Liver (tissue), 9 donors: ENCODE data around the gene P4HA1. TPM values are rescaled to one million over a fixed set of nuclear protein-coding genes. Genes with fewer than 3 reads are reported as not detected.

Experiments used
- DNase-seq: peaks from one replicate; pipeline ENCODE4 v3.0.0-alpha.2; 2017; ENCODE audit warnings: low spot score
- H3K27ac ChIP-seq, 2 donors: one replicate each; pipeline ENCODE4 v1.7.0; 2013; ENCODE audit warnings: inconsistent platforms in 2 of 2, low read length in 2 of 2, control low read depth in 1 of 2, low read depth in 1 of 2, mild to moderate bottlenecking in 1 of 2
- H3K27me3 ChIP-seq, 4 donors: one replicate each; pipeline versions ENCODE4 v1.6.1 to v1.7.0; 2013; ENCODE audit warnings: low read length in 3 of 4, inconsistent platforms in 1 of 4, mild to moderate bottlenecking in 1 of 4, moderate library complexity in 1 of 4; ENCODE audit not compliant: control insufficient read depth in 4 of 4, insufficient read depth in 4 of 4
- H3K36me3 ChIP-seq, 4 donors: one replicate each; pipeline versions ENCODE4 v1.6.1 to v1.7.0; 2013; ENCODE audit warnings: low read length in 3 of 4, mild to moderate bottlenecking in 3 of 4, low read depth in 1 of 4, moderate library complexity in 1 of 4; ENCODE audit not compliant: control insufficient read depth in 4 of 4, insufficient read depth in 3 of 4
- H3K4me1 ChIP-seq, 4 donors: one replicate each; pipeline versions ENCODE4 v1.6.1 to v1.7.0; 2013; ENCODE audit warnings: low read length in 3 of 4, mild to moderate bottlenecking in 3 of 4, moderate library complexity in 1 of 4; ENCODE audit not compliant: control insufficient read depth in 4 of 4, insufficient read depth in 4 of 4
- H3K4me3 ChIP-seq, 3 donors: one replicate each; pipeline versions ENCODE4 v1.6.1 to v1.7.0; 2013; ENCODE audit warnings: low read length in 3 of 3, control low read depth in 1 of 3, low read depth in 1 of 3, mild to moderate bottlenecking in 1 of 3
- H3K9ac ChIP-seq, 2 donors: one replicate each; pipeline ENCODE4 v1.7.0; 2013; ENCODE audit warnings: low read length in 2 of 2, mild to moderate bottlenecking in 2 of 2, moderate library complexity in 2 of 2, control low read depth in 1 of 2, low read depth in 1 of 2
- H3K9me3 ChIP-seq, 4 donors: one replicate each; pipeline versions ENCODE4 v1.6.1 to v1.7.0; 2013; ENCODE audit warnings: low read length in 3 of 4; ENCODE audit not compliant: control insufficient read depth in 4 of 4
- ATF3 ChIP-seq: IDR thresholded peaks from 2 replicates; pipeline ENCODE4 v1.6.1; 2016; ENCODE audit warnings: antibody characterized with exemption
- CTCF ChIP-seq: fragments of 150-350 bp; IDR thresholded peaks from 2 replicates; pipeline ENCODE4 v1.5.1; 2017; ENCODE audit warnings: improper control_type of control experiment, low read depth, low read length; ENCODE audit not compliant: missing input control
- EGR1 ChIP-seq, 2 donors: IDR thresholded peaks; 2 replicates each; pipeline ENCODE4 v1.6.1; 2016 to 2018; ENCODE audit warnings: antibody characterized with exemption in 2 of 2, low read depth in 2 of 2
- FOXA1 ChIP-seq: IDR thresholded peaks from 2 replicates; pipeline ENCODE4 v1.6.1; 2016; ENCODE audit warnings: antibody characterized with exemption
- GABPA ChIP-seq, 2 donors: IDR thresholded peaks in 1 of 2; conservative IDR thresholded peaks in 1 of 2; 2 replicates each; pipeline ENCODE4 v1.6.1; 2016; ENCODE audit warnings: antibody characterized with exemption in 2 of 2, mild to moderate bottlenecking in 1 of 2, moderate library complexity in 1 of 2
- HNF4A ChIP-seq, 2 donors: conservative IDR thresholded peaks; 2 replicates each; pipeline ENCODE4 v1.6.1; 2016; ENCODE audit warnings: antibody characterized with exemption in 2 of 2, mild to moderate bottlenecking in 2 of 2
- JUND ChIP-seq, 2 donors: IDR thresholded peaks; 2 replicates each; pipeline ENCODE4 v1.6.1; 2016; ENCODE audit warnings: antibody characterized with exemption in 2 of 2
- MAX ChIP-seq: IDR thresholded peaks from 2 replicates; pipeline ENCODE4 v1.6.1; 2016; ENCODE audit warnings: antibody characterized with exemption
- NR2F2 ChIP-seq: IDR thresholded peaks from 2 replicates; pipeline ENCODE4 v1.6.1; 2016; ENCODE audit warnings: antibody characterized with exemption
- RXRA ChIP-seq, 2 donors: IDR thresholded peaks; 2 replicates each; pipeline ENCODE4 v1.6.1; 2017 to 2018; ENCODE audit warnings: antibody characterized with exemption in 2 of 2, mild to moderate bottlenecking in 1 of 2
- SP1 ChIP-seq: IDR thresholded peaks from 2 replicates; pipeline ENCODE4 v1.6.1; 2018; ENCODE audit warnings: antibody characterized with exemption, mild to moderate bottlenecking
- TAF1 ChIP-seq: conservative IDR thresholded peaks from 2 replicates; pipeline ENCODE4 v1.6.1; 2016; ENCODE audit warnings: antibody characterized with exemption, mild to moderate bottlenecking
- ZBTB33 ChIP-seq: IDR thresholded peaks from 2 replicates; pipeline ENCODE4 v1.6.1; 2016; ENCODE audit warnings: antibody characterized with exemption
- WGBS: extraction: QIAGEN DNeasy Blood & Tissue Kit; methylation state at CpG from one replicate; pipeline ENCODE4 v1.1.7; 2013; 5-methylcytosine and 5-hydroxymethylcytosine counted together
- polyA plus RNA-seq, 2 donors: library from polyadenylated mRNA; stranded (reverse) in 1 of 2; unstranded in 1 of 2; fragments of 200-250 nt in 1 of 2; fragments of >200 nt in 1 of 2; fragmentation: Nextera tagmentation in 1 of 2; extraction: Ambion mirVana in 1 of 2; gene quantifications; one replicate each; pipeline versions ENCODE4 v1.2.1 to v1.2.3, GENCODE V29; 2013 to 2015
- total RNA-seq, 2 donors: library from RNA; depleted of rRNA; stranded (reverse); fragments of >200 nt; gene quantifications; one replicate each; pipeline ENCODE4 v1.2.3, GENCODE V29; 2014
- TF ChIP-seq, protein P1 (sequence below): IDR thresholded peaks from 2 replicates; pipeline ENCODE4 v1.6.1; 2016; ENCODE audit warnings: antibody characterized with exemption, mild to moderate bottlenecking
- donor health status: healthy.
- donor health status: healthy.
- donor health status: healthy.
- donor health status: healthy.
- donor health status: healthy.

P4HA1 gene
- total and polyA plus RNA-seq, 4 donors, result 6.1 to 63.7 (median 23.7) TPM

GRCh38 chr10:73141603-73142002 lies 44.9 kb upstream of the P4HA1 start:
- 92% methylated on average over 3 of the region's 3 CpGs for WGBS
- TF ChIP-seq FOXA1 (no peak), JUND (IDR thresholded peaks at IDR 0.05) (no peak), GABPA (IDR thresholded peaks at IDR 0.05 in 1 of 2, conservative IDR thresholded peaks at IDR 0.05 in 1 of 2) (no peak), MAX (no peak), NR2F2 (no peak), SP1 (no peak), RXRA (IDR thresholded peaks at IDR 0.05) (no peak)
- no peak for DNase-seq
- H3K4me1 ChIP-seq, result no peaks in the 10 kb centered on the region
- H3K9me3 ChIP-seq, result no peaks in the 10 kb centered on the region
- no peak overlapping the region for H3K27ac ChIP-seq
- no peak overlapping the region for H3K4me3 ChIP-seq
- no peak overlapping the region for H3K9ac ChIP-seq
- H3K27me3 ChIP-seq, result no peaks in the 10 kb centered on the region
- H3K36me3 ChIP-seq, result peaks cover 9 to 57% (median 39%) of the 10 kb centered on the region in 4 donors

DNA sequence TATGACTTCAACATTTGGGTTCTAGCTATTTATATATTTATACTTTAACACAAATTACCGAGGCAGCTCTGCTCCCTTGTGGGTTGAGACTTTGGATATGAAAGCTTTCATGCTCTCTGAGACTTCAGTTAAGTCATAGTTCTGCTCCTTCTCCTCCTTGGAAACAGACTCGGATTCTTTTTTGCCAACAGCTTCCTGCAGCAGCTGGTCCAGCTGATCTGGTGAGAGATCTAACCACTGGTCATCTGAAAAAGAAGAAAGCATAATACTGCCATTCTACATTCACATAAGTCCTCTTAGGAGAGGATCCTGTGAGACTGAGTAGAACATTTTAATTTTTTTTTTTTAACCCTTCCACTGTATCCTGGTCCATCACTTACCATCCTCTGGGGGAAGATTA lies 42.6 kb upstream of the P4HA1 start:
- Histone ChIP-seq H3K4me1 (no peaks in the 10 kb centered on the region), H3K4me3 (no peak overlapping the region), H3K9ac (no peak overlapping the region), H3K27ac (no peak overlapping the region), H3K9me3 (no peaks in the 10 kb centered on the region), H3K27me3 (no peaks in the 10 kb centered on the region), H3K36me3 (peaks cover 4 to 57% (median 45%) of the 10 kb centered on the region in 4 donors)
- no peak for TF ChIP-seq EGR1 (IDR thresholded peaks at IDR 0.05; ENCODE audit: low read depth in 2 of 2)
- DNase-seq, result no peak
- 83% methylated on average over 2 of the region's 2 CpGs for WGBS

DNA sequence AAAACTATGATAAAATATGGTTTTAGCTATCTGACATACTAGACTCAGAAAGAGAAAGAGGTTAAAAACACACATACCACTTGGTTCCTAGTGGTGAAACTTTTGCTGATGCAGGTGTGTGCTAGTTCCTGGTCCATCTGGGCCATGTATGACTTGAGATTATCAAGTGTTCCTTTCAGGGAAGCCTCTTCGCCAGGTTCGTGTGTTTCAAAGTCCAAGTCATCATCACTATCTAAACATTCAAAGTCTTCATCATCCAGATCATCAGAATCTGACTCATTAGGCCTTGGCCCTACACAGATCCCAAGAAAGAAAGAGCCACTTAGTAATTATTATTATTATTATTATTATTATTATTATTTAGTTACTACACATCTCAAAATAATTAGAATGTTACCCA lies 40.0 kb upstream of the P4HA1 start:
- H3K4me1 ChIP-seq, result peaks cover 3 to 11% (median 7%) of the 10 kb centered on the region in 4 donors
- no peak overlapping the region for H3K9ac ChIP-seq
- H3K4me3 ChIP-seq, result no peak overlapping the region
- no peak for DNase-seq
- no peaks in the 10 kb centered on the region for H3K9me3 ChIP-seq
- TF ChIP-seq TAF1 (no peak), NR2F2 (no peak), RXRA (IDR thresholded peaks at IDR 0.05) (no peak), CTCF (no peak), GABPA (IDR thresholded peaks at IDR 0.05 in 1 of 2, conservative IDR thresholded peaks at IDR 0.05 in 1 of 2) (no peak), HNF4A (conservative IDR thresholded peaks at IDR 0.05) (no peak), JUND (IDR thresholded peaks at IDR 0.05) (no peak), MAX (no peak), SP1 (no peak), EGR1 (IDR thresholded peaks at IDR 0.05; ENCODE audit: low read depth in 2 of 2) (no peak), ZBTB33 (no peak), ATF3 (no peak)
- TF ChIP-seq, protein P1, sequence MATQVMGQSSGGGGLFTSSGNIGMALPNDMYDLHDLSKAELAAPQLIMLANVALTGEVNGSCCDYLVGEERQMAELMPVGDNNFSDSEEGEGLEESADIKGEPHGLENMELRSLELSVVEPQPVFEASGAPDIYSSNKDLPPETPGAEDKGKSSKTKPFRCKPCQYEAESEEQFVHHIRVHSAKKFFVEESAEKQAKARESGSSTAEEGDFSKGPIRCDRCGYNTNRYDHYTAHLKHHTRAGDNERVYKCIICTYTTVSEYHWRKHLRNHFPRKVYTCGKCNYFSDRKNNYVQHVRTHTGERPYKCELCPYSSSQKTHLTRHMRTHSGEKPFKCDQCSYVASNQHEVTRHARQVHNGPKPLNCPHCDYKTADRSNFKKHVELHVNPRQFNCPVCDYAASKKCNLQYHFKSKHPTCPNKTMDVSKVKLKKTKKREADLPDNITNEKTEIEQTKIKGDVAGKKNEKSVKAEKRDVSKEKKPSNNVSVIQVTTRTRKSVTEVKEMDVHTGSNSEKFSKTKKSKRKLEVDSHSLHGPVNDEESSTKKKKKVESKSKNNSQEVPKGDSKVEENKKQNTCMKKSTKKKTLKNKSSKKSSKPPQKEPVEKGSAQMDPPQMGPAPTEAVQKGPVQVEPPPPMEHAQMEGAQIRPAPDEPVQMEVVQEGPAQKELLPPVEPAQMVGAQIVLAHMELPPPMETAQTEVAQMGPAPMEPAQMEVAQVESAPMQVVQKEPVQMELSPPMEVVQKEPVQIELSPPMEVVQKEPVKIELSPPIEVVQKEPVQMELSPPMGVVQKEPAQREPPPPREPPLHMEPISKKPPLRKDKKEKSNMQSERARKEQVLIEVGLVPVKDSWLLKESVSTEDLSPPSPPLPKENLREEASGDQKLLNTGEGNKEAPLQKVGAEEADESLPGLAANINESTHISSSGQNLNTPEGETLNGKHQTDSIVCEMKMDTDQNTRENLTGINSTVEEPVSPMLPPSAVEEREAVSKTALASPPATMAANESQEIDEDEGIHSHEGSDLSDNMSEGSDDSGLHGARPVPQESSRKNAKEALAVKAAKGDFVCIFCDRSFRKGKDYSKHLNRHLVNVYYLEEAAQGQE, result no peak
- H3K36me3 ChIP-seq, result peaks cover 2 to 49% (median 35%) of the 10 kb centered on the region in 4 donors
- WGBS, result 80% methylated on average over 2 of the region's 2 CpGs
- no peak overlapping the region for H3K27ac ChIP-seq
- no peaks in the 10 kb centered on the region for H3K27me3 ChIP-seq
